Measurements from ENCODE around the gene C1RL.

GRCh38 chr12:7114008-7114407 is 5.0 kb upstream of the C1RL start:
- TF ChIP-seq CTCF (IDR thresholded peaks at IDR 0.05; ENCODE audit: low read depth, low read length, missing input control) (no peak), REST (IDR thresholded peaks at IDR 0.05) (no peak), GABPA (IDR thresholded peaks at IDR 0.05 in 1 of 2, conservative IDR thresholded peaks at IDR 0.05 in 1 of 2) (no peak), RXRA (IDR thresholded peaks at IDR 0.05) (no peak), ATF3 (IDR thresholded peaks at IDR 0.05) (no peak), RAD21 (IDR thresholded peaks at IDR 0.05) (no peak), TAF1 (conservative IDR thresholded peaks at IDR 0.05) (no peak), ZBTB33 (IDR thresholded peaks at IDR 0.05) (no peak)
